GM12878 (cell line): Measurements from ENCODE around the gene CDH20.

ENCODE experiments used
- RCOR1 ChIP-seq: conservative IDR thresholded peaks from 2 replicates; pipeline ENCODE4 v1.6.1; 2012; ENCODE audit warnings: low read depth, low read length, improper control_type of control experiment
- TF ChIP-seq, protein P1 (sequence below): IDR thresholded peaks from 2 replicates; pipeline ENCODE4 v1.6.1; 2011; ENCODE audit warnings: borderline replicate concordance, low read depth, mild to moderate bottlenecking, moderate library complexity, low read length; ENCODE audit not compliant: insufficient read depth, poor library complexity, severe bottlenecking
- TF ChIP-seq, protein P2 (sequence below), 3 experiments: IDR thresholded peaks in 2 of 3; conservative IDR thresholded peaks in 1 of 3; 2 replicates each; pipeline ENCODE4 v1.5.1; 2011; ENCODE audit warnings: low read depth in 3 of 3, low read length in 3 of 3, mild to moderate bottlenecking in 3 of 3, control low read depth in 2 of 3, moderate library complexity in 2 of 3, inconsistent platforms in 1 of 3, mixed read lengths in 1 of 3; ENCODE audit not compliant: control insufficient read depth in 2 of 3, insufficient read depth in 1 of 3; ENCODE audit errors: extremely low read depth in 1 of 3

DNA sequence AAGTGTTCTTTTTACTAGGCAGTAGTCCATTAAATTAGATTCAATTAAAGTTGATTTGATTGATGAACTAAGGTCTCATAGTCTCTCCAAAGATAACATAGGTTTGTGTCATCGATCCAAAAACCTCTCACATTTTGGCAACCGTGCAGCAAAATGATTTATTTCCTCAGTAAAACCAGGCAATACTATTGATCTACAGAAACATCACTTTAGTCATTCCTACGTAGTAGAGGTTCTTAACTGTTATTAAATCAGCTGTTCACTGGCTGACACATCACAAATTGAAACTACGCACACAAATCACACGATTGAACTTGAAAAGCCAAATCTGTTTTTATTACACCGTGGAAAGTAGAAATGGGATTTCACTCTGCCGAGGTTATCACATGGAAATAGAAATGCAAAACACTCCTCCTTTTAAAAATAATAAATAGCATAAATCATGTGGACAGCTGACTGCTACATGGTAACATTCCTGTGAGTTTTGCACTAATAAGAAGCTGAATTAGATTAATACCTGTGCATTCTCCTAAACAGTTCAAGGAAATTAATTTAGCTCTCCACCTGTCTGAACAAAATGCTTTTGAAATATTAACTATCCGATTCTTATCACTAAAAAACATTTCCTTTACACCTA lies 262.5 kb downstream of the CDH20 start:
- TF ChIP-seq, protein P1, sequence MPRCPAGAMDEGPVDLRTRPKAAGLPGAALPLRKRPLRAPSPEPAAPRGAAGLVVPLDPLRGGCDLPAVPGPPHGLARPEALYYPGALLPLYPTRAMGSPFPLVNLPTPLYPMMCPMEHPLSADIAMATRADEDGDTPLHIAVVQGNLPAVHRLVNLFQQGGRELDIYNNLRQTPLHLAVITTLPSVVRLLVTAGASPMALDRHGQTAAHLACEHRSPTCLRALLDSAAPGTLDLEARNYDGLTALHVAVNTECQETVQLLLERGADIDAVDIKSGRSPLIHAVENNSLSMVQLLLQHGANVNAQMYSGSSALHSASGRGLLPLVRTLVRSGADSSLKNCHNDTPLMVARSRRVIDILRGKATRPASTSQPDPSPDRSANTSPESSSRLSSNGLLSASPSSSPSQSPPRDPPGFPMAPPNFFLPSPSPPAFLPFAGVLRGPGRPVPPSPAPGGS, result no peak
- TF ChIP-seq RCOR1, result no peak
- TF ChIP-seq, protein P2, sequence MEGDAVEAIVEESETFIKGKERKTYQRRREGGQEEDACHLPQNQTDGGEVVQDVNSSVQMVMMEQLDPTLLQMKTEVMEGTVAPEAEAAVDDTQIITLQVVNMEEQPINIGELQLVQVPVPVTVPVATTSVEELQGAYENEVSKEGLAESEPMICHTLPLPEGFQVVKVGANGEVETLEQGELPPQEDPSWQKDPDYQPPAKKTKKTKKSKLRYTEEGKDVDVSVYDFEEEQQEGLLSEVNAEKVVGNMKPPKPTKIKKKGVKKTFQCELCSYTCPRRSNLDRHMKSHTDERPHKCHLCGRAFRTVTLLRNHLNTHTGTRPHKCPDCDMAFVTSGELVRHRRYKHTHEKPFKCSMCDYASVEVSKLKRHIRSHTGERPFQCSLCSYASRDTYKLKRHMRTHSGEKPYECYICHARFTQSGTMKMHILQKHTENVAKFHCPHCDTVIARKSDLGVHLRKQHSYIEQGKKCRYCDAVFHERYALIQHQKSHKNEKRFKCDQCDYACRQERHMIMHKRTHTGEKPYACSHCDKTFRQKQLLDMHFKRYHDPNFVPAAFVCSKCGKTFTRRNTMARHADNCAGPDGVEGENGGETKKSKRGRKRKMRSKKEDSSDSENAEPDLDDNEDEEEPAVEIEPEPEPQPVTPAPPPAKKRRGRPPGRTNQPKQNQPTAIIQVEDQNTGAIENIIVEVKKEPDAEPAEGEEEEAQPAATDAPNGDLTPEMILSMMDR (IDR thresholded peaks at IDR 0.05 in 2 of 3, conservative IDR thresholded peaks at IDR 0.05 in 1 of 3; ENCODE audit: control insufficient read depth in 2 of 3, extremely low read depth in 1 of 3, insufficient read depth in 1 of 3, low read depth in 3 of 3, low read length in 3 of 3), result no peak
